ENCODE data around the gene SH3PXD2A.

SH3PXD2A gene

GRCh38 chr10:103706762-103707161 lies 148.6 kb downstream of the SH3PXD2A start:
- DNase-seq (ENCODE audit: low read depth) = no peak

DNA sequence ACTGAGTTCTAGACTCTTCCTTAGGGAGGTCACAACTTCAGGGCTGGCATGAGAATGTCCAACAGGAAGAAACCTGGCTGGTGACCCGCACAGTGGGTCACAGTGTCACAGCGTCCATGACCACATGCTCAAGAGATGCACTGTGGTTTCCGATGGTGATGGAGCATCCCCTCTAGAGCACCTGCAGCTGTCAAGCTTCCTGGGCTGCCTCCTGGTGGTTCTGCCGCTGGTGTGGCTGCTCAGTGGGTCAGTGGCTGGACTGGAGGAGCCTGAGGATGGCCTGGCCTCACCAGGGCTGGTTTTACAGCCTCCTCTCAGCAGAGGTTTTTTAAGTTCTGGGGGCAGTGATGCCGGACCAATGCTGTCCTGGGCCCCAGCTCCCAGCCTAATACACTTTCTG lies 149.3 kb downstream of the SH3PXD2A start:
- no peak for DNase-seq (ENCODE audit: low read depth)

DNA sequence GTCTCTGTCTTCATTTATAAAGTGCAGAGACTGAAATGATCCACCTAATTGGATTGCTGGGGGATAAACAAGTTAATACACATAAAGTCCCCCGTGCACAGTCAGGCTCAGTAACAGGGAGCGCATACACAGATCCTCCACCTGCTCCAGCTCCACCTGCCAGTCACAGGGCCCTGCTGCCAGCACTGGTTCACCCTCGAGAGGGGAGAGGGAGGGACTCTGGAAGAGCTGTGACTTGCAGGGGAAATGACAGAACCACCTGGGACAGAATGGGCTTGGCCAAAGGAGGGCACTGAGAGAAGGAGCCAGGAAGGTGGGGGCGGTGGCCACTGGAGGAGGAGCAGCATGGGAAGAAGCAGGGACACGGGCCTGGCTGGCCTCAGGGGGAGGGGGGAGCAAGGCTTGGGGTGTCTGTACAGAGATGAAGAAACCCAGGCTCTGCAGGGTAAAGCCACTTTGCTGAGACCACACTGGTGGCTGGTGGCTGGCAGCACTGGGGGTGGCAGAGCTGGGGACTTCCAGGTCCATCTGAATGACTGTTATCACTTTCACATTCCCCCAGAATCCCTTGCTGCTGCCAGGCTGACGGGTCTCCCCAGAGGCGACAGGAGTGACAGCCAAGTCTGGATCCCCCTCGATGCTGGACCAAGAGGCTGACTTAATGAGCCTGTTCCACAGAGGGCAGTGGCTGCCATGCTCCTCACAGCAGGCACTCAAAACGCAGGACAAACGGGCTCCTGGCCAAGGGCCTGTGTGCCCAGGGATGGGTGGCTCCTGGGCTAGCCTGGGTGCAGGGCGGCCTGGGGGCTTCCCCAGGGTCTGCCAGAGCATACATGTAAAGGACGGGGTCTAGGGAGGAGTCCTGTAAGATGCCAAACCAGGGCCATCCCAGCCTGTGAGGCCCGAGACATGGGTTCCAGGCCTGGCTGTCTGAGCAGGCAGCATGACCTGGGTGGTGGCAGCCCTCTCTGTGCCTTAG lies 151.1 kb downstream of the SH3PXD2A start:
- no peak for DNase-seq (ENCODE audit: low read depth)

DNA sequence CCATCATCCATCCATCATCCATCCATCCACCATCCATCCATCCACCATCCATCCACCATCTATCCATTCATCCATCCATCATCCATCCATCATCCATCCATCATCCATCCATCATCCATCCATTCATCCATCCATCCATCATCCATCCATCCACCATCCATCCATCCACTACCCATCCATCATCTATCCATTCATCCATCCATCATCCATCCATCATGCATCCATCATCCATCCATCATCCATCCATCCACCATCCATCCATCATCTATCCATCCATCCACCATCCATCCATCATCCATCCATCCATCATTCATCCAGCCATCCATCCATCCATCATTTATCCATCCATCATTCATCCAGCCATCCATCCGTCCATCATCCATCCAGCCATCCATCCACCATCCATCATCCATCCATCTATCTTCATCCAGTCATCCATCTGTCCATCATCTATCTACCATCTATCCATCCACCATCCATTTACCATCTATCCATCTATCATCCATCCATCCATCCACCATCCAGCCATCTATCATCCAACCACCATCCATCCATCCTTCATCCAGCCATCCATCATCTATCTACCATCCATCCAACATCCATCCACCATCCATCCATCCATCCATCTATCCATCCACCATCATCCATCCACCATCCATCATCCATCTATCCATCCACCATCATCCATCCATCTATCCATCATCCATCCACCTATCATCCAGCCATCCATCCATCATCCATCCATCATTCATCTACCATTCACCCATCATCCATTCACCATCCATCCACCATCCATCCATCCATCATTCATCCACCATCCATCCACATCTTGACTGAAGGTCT lies 153.8 kb downstream of the SH3PXD2A start:
- DNase-seq (ENCODE audit: low read depth) = no peak

- DNase-seq (ENCODE audit: low read depth) = no peak
These were observed 155.0 kb downstream of the SH3PXD2A start for GRCh38 chr10:103700436-103700715.

- no peak for DNase-seq (ENCODE audit: low read depth)
These were observed 155.6 kb downstream of the SH3PXD2A start for GRCh38 chr10:103699611-103700435.

GRCh38 chr10:103698266-103698665 lies 157.1 kb downstream of the SH3PXD2A start:
- no peak for DNase-seq (ENCODE audit: low read depth)

DNA sequence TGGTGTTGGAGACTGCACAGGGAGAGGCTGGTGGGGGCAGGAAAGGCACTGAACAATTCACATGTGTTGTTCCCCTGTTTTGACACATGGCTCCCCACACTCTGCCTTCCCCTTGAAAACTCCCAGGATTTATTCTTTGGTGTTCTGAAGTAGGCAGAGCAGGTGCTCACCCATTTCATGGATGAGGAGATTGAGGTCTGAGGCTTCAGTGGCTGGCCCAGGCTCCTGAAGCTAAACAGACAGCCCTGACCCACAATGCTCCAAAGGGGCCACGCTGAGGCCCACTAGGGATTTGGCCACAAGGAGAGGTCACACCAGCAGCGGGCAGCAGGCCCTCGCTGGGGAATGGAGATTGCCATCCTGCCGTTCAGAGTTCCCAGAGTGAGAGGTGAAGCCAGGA lies 157.6 kb downstream of the SH3PXD2A start:
- DNase-seq (ENCODE audit: low read depth) = no peak

DNA sequence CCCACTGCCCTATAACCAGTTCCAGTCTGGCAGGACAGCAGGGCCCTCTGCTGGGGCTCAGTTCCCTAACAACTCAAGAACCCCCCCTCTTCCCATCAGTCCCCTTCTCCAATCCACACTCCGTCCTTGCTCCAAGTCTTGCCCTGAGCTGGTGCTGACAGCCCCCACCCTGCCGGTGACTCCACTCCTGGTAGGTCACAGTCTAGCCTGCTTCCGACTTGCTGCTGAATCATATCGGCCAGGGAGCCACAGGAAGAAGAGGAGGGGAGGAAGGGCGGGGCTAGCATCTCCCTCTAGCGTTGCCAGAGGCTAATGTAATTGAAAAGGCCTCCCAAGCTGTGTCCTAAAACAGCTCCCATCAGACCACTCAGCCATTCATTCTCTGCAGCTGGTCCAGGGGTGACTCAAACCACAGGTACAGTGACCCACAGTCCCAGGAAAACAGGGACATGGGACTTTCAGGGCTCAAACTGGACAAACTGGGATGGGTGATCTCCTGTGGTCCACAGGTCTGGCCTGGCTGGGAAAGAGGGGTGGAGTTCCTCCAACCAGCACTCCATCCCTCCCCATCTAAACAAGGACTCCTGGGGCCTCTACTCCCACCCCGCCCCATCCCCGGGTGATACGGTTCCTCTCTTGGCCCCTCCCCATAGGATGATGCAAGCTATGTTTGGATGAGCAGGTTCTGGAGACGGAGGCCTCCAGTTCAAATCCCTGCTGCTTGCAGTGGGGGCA lies 158.8 kb downstream of the SH3PXD2A start:
- peak; percentile 85 for DNase-seq (ENCODE audit: low read depth)

DNA sequence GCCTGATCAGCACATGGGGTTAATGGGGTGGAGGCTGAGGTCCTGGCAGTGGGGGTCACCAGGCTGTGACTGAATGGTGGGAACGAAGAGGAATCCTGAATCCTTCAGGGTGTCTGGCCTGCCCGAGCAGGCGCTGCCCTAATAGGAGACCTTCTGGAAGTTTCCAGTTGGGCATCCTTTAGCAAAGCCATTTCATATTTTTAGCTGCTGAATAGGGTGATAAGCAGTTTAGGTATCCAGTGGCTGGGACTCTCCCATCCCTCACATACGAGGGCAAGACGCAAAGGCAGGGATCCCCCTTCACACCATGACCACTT lies 159.3 kb downstream of the SH3PXD2A start:
- DNase-seq (ENCODE audit: low read depth) = no peak

DNA sequence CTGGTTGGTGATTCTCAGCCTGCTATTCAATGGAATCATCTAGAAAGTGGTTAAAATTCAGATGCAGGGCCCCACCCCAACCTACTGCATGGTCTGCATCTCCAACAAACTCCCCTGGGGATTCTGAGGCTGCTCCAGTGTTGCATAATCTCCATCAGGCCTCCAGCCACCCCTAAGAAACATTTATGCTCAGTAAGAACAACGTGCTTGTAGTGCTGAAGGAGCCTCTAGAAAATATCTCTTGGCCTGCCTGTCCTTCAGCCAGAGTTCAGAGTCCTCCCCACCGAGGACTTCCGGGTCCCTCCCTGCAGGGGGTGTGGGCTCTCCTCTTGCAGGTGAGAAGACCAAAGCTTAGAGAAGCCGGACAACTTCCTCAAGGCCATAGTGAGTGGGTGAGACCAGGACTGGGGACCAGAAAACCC lies 159.8 kb downstream of the SH3PXD2A start:
- no peak for DNase-seq (ENCODE audit: low read depth)

DNA sequence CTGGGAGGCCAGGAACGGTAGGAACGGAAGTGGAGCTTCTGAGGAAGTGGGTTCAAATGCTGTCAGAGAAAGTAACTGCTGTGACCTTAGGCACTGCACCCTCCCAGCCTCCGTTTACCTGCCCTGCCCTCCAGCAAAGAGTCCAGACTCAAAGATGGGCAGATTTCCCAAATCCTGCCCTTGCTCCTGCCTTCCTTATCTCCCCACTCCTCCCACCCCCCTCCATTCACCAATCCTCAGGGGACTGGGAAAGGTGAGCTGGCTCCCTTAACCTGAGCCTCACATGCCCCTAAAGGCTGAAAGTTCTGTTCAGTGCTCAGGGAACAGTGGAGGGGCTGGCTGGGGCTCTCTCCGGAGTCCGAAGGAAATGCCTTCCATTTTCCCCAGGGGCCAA lies 161.6 kb downstream of the SH3PXD2A start:
- no peak for DNase-seq (ENCODE audit: low read depth)

- DNase-seq (ENCODE audit: low read depth) = no peak
These were observed 162.2 kb downstream of the SH3PXD2A start for GRCh38 chr10:103692952-103693811.

DNA sequence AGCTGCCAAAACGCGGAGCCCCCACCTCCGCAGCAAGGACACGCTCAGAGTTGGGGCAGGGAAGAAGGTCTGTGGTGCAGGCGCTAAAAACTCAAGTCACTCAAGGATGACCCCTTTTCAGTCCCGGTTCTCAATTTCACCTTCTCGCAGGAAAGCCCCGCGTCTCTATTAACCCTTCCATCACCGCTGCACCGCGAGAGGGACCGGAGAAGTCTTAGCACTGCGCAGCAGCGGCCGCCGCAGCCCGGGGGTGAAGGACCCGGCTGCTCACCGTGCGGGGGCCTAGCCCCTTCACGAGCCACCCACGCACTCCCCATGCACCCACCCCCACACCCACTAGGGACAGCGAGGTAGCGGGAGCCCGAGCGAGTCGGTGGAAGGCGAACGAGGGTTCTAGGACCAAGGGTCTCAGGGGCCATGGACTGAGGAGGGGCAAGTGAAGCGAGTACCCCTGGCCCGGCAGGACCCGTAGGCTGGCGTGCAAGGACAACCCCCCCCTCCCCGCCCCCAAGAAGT lies 162.9 kb downstream of the SH3PXD2A start:
- DNase-seq (ENCODE audit: low read depth) = no peak

- DNase-seq (ENCODE audit: low read depth) = no peak
These were observed 163.5 kb downstream of the SH3PXD2A start for GRCh38 chr10:103691723-103692435.

- DNase-seq (ENCODE audit: low read depth) = no peak
These were observed 164.1 kb downstream of the SH3PXD2A start for GRCh38 chr10:103691267-103691666.

- DNase-seq (ENCODE audit: low read depth) = no peak
These were observed 165.1 kb downstream of the SH3PXD2A start for GRCh38 chr10:103690281-103690680.

DNA sequence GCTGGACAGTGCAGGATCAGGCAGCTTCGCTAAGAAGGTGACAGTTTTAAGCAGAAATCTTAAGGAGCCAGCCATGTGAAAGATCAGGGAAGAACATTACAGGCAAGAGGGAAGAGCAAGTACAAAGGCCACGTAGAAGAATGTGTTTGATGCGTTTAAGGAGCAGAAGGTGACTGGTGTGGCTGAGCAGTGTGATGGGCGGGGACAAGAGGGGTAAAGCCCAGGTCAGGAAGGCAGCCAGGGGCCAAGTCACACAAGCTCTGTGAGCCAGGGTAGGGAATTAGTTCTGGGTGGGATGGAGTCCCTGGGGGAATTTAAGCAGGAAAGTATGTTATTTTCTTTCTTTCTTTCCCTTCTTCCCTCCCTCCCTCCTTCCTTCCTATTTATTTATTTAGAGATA lies 166.9 kb downstream of the SH3PXD2A start:
- no peak for DNase-seq (ENCODE audit: low read depth)

DNA sequence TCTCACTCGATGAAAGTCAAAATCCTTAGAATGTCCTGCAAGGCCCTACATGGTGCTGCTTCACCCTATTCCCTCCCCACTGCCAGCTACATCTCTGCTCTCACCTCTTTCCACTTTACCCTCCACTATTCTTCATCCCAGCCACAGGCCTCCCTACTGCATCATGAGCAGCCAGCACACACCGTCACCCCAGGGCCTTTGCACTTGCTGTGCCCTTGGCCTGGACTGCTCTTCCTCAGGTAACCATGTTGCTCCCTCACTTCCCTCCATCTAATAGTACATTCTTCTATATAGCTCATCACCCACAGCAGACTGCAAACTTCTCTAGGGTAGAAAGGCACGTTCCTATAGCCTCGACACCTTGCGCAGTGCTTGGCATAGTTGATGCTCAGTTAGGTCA lies 167.7 kb downstream of the SH3PXD2A start:
- no peak for DNase-seq (ENCODE audit: low read depth)

GRCh38 chr10:103687172-103687571 lies 168.2 kb downstream of the SH3PXD2A start:
- DNase-seq (ENCODE audit: low read depth) = no peak
